Ascending aorta (tissue), 2 donors: ENCODE measurements around the gene RBM8A. TPM values are rescaled to one million over a fixed set of nuclear protein-coding genes. Genes with fewer than 3 reads are reported as not detected.
"Not testable (repeated sequence)": the region's sequence is repeated elsewhere in the genome, so short reads cannot be mapped to it uniquely, and the experiment has no call there.

ENCODE experiments used
- DNase-seq, 2 donors: peaks; one replicate each; pipeline ENCODE4 v3.0.0-alpha.2; 2019; ENCODE audit warnings: low spot score in 2 of 2
- H3K27ac ChIP-seq, 2 donors: fragments of 200-600 bp; sonication (generic); one replicate each; pipeline ENCODE4 v1.5.1; 2016 to 2017; ENCODE audit warnings: mild to moderate bottlenecking in 1 of 2
- H3K27me3 ChIP-seq: fragments of 200-600 bp; sonication (generic); one replicate; pipeline ENCODE4 v1.5.1; 2017
- H3K36me3 ChIP-seq, 2 donors: fragments of 200-600 bp; sonication (generic); one replicate each; pipeline ENCODE4 v1.5.1; 2016
- H3K4me1 ChIP-seq, 2 donors: fragments of 200-600 bp; sonication (generic); one replicate each; pipeline ENCODE4 v1.5.1; 2016 to 2017; ENCODE audit warnings: mild to moderate bottlenecking in 1 of 2
- H3K4me3 ChIP-seq, 2 donors: fragments of 200-600 bp; sonication (generic); one replicate each; pipeline ENCODE4 v1.5.1; 2016 to 2017; ENCODE audit warnings: mild to moderate bottlenecking in 1 of 2
- H3K9me3 ChIP-seq, 2 donors: fragments of 200-600 bp; sonication (generic); one replicate each; pipeline ENCODE4 v1.5.1; 2016
- intact Hi-C: fragments of 100-400 bp; cut with DNase I; formaldehyde crosslinking; loops from one replicate; pipeline ENCODE4 v1.15.1; 2023
- total RNA-seq: library from RNA; depleted of rRNA; stranded (reverse); fragments of >200 nt; gene quantifications from one replicate; pipeline ENCODE4 v1.1.0, GENCODE V29; 2016
- TF ChIP-seq, protein P1 (sequence below), 3 experiments: fragments of 200-600 bp in 2 of 3; fragments of 450-650 bp in 1 of 3; sonication (generic) in 2 of 3; IDR thresholded peaks; one replicate each; pipeline ENCODE4 v1.5.1; 2016 to 2019; ENCODE audit warnings: antibody characterized with exemption in 3 of 3, mild to moderate bottlenecking in 1 of 3, moderate library complexity in 1 of 3

RBM8A gene
- total RNA-seq, 1 donor from 2014 or later: 48.9 TPM

DNA sequence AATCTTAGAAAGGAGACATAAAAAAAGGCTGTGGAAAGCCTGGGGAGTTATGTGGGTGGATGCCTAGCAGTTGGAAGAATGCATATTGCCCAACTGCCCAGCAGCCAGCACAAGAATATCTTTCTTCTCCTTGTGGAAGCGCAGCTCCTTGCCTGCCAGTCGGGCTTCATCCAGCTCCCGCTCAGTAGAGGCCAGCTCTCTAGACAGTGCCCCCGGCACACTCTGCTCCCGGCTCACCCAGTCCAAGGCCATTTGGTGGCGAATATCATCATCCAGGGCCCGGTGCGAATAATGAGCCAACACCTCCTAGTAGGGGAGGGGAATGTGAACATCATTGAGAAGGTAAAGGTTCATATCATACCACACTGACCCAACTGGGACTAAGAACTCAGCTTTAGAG, 9.0 kb upstream of the RBM8A start:
- H3K27ac ChIP-seq: no peak overlapping the region
- no peaks in the 10 kb centered on the region for H3K27me3 ChIP-seq
- TF ChIP-seq, protein P1, sequence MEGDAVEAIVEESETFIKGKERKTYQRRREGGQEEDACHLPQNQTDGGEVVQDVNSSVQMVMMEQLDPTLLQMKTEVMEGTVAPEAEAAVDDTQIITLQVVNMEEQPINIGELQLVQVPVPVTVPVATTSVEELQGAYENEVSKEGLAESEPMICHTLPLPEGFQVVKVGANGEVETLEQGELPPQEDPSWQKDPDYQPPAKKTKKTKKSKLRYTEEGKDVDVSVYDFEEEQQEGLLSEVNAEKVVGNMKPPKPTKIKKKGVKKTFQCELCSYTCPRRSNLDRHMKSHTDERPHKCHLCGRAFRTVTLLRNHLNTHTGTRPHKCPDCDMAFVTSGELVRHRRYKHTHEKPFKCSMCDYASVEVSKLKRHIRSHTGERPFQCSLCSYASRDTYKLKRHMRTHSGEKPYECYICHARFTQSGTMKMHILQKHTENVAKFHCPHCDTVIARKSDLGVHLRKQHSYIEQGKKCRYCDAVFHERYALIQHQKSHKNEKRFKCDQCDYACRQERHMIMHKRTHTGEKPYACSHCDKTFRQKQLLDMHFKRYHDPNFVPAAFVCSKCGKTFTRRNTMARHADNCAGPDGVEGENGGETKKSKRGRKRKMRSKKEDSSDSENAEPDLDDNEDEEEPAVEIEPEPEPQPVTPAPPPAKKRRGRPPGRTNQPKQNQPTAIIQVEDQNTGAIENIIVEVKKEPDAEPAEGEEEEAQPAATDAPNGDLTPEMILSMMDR (IDR thresholded peaks at IDR 0.05): no peak
- H3K4me1 ChIP-seq: no peaks in the 10 kb centered on the region
- no peak overlapping the region for H3K4me3 ChIP-seq
- no peak for DNase-seq
- H3K36me3 ChIP-seq: peaks cover 46 to 53% of the 10 kb centered on the region in 2 donors
- H3K9me3 ChIP-seq: no peaks in the 10 kb centered on the region
- intact Hi-C loops: no loop called here

DNA sequence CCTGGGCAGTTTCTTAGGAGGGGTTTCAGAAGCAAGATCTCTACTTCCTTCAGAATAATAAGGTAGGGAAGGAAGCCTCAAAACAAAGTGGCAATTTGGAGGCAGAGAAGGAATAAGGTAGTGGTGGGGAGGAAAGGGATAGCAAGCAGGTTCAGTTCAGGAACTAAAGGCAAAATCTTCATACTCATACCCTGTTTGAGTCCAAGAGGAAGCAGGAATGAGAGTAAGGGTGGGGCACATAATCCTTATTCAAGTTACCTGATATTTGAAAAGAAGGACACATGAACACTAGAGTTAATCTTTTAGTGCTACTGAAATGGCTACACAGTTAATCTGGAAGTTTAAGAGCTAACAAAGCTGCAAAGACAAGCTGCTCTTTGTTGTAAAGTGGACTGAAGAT, 8.4 kb upstream of the RBM8A start:
- TF ChIP-seq, protein P1 (IDR thresholded peaks at IDR 0.05): no peak
- H3K27ac ChIP-seq: no peak overlapping the region
- H3K27me3 ChIP-seq: no peaks in the 10 kb centered on the region
- intact Hi-C loops: no loop called here
- H3K4me1 ChIP-seq: no peaks in the 10 kb centered on the region
- no peaks in the 10 kb centered on the region for H3K9me3 ChIP-seq
- no peak for DNase-seq
- H3K36me3 ChIP-seq: peaks cover 45 to 56% of the 10 kb centered on the region in 2 donors
- H3K4me3 ChIP-seq: no peak overlapping the region

DNA sequence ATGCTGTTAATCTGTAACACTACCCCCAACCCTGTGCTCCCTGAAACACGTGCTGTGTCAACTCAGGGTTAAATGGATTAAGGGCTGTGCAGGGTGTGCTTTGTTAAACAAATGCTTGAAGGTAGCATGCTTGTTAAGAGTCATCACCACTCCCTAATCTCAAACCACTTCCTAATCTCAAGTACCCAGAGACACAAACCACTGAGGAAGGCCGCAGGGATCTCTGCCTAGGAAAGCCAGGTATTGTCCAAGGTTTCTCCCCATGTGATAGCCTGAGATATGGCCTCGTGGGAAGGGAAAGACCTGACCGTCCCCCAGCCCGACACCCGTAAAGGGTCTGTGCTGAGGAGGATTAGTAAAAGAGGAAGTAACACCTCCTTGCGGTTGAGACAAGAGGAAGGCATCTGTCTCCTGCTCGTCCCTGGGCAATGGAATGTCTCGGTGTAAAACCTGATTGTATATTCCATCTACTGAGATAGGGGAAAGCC, 5.3 kb upstream of the RBM8A start:
- H3K4me3 ChIP-seq, H3K27ac ChIP-seq, H3K9me3 ChIP-seq, intact Hi-C loops, H3K4me1 ChIP-seq, H3K27me3 ChIP-seq, DNase-seq: not testable (repeated sequence)
- peaks cover 40 to 56% of the 10 kb centered on the region in 2 donors for H3K36me3 ChIP-seq

DNA sequence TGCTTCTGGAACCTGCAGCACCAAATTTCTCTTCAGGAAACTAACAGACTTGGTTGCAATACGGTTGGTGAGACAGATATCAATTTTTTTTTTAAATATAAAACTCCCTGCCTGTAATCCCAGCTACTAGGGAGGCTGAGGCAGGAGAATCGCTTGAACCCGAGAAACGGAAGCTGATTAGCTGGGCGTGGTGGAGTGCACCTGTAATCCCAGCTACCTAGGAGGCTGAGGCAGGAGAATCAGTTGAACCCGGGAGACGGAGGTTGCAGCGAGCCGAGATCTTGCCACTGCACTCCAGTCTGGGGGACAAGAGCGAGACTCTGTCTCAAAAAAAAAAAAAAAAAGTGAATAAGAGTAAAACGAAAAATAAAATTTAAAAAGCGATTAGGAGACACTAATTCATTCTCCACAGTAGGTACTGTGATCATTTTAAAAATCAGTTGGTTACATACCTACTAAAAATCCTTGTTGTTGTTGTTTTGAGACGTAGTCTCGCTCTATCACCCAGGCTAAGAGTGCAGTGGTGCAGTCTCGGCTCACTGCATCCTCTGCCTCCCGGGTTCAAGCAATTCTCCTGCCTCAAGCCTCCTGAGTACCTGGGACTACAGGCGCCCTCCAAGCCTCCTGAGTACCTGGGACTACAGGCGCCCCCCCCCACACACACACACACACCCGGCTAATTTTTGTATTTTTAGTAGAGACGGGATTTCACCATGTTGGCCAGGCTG, 796 bp upstream of the RBM8A start:
- intact Hi-C loops: loop anchor here (1.0 to 2.0 kb wide), 3 partner anchors 19 to 85 kb away; partner anchors contain the start of gene LIX1L
- Histone ChIP-seq H3K27me3 (no peaks in the 10 kb centered on the region), H3K4me1 (peaks cover 6 to 12% of the 10 kb centered on the region in 2 donors), H3K4me3 (peak overlapping the region; percentile 70 to 73), H3K9me3 (no peaks in the 10 kb centered on the region), H3K27ac (peak overlapping the region; percentile 97 to 98), H3K36me3 (peaks cover 13 to 24% of the 10 kb centered on the region in 2 donors)
- TF ChIP-seq, protein P1 (IDR thresholded peaks at IDR 0.05): no peak
- DNase-seq: no peak

DNA sequence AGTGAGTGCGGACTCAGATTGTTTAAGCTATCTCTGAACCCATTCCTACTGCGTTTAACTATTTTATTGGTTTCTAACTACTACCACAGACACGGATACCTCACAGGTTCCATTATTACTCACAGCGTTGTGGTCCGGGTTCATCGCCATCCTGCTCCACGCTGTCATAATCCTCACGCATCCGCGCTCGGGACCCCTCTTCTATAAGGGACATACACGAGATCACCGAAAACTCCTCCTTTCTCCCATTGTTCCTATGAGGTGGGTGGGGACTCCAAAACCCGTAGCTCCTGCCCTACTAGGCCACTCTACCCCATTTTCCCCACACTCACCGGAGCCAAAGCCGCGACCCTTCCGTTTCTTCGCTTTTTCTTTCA, 610 bp downstream of the RBM8A start:
- H3K9me3 ChIP-seq: no peaks in the 10 kb centered on the region
- intact Hi-C loops: loop anchor here (1.0 to 2.0 kb wide), 3 partner anchors 17 to 86 kb away; partner anchors contain the start of gene LIX1L
- DNase-seq: no peak
- H3K27me3 ChIP-seq: no peaks in the 10 kb centered on the region
- TF ChIP-seq, protein P1 (IDR thresholded peaks at IDR 0.05): no peak
- H3K36me3 ChIP-seq: peaks cover 13 to 19% of the 10 kb centered on the region in 2 donors
- H3K4me3 ChIP-seq: peak overlapping the region; percentile 70 to 73
- peak overlapping the region; percentile 97 to 98 for H3K27ac ChIP-seq
- H3K4me1 ChIP-seq: peaks cover 6 to 12% of the 10 kb centered on the region in 2 donors

DNA sequence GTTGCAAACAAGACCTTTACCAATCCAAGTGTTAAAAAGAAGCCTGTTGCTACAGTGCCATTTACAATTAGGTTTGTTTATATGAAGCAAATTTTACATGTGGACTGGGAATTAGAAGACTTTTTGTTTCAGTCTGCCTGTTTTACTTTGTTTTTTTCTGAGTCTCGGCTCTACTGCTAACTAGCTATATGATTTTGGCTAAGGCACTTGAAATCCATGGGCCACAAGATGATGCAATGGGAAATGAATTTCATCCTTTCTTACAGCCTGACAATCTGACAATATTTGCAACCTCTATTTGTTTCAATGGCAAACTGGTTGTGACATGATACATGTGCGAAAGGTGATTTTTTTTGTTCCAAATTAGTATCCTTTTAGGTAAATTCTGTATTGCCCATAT, 5.0 kb downstream of the RBM8A start:
- no peak overlapping the region for H3K27ac ChIP-seq
- H3K36me3 ChIP-seq: peaks cover 5 to 13% of the 10 kb centered on the region in 2 donors
- TF ChIP-seq, protein P1 (IDR thresholded peaks at IDR 0.05): no peak
- no peaks in the 10 kb centered on the region for H3K27me3 ChIP-seq
- no peak overlapping the region for H3K4me3 ChIP-seq
- DNase-seq: no peak
- H3K4me1 ChIP-seq: peaks cover 10 to 24% of the 10 kb centered on the region in 2 donors
- no peaks in the 10 kb centered on the region for H3K9me3 ChIP-seq
- intact Hi-C loops: no loop called here

DNA sequence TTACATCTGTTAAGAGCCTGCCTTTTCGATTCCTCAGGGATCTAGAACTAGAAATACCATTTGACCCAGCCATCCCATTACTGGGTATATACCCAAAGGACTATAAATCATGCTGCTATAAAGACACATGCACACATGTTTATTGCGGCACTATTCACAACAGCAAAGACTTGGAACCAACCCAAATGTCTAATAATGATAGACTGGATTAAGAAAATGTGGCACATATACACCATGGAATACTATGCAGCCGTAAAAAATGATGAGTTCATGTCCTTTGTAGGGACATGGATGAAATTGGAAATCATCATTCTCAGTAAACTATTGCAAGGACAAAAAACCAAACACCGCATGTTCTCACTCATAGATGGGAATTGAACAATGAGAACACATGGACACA, 7.0 kb downstream of the RBM8A start:
- H3K27ac ChIP-seq, H3K9me3 ChIP-seq, DNase-seq, intact Hi-C loops, H3K27me3 ChIP-seq: not testable (repeated sequence)
- Histone ChIP-seq H3K36me3 (peaks cover 10 to 24% of the 10 kb centered on the region in 2 donors), H3K4me3 (peak overlapping the region in 1 of 2 donors; percentile 91), H3K4me1 (peaks cover 7 to 24% of the 10 kb centered on the region in 2 donors)
